Prostate gland (tissue), 2 donors: ENCODE results near the gene CEP76.

Experiments used
- POLR2A ChIP-seq: fragments of 450-650 bp; IDR thresholded peaks from one replicate; pipeline ENCODE4 v1.6.1; 2016; ENCODE audit warnings: antibody characterized with exemption, mild to moderate bottlenecking
- TF ChIP-seq, protein P1 (sequence below), 4 experiments: fragments of 200-600 bp in 2 of 4; fragments of 450-650 bp in 2 of 4; sonication (generic) in 2 of 4; IDR thresholded peaks; 1 replicate in 3 of 4; 2 replicates in 1 of 4; pipeline ENCODE4 v1.5.1; 2016 to 2019; ENCODE audit warnings: antibody characterized with exemption in 4 of 4, mild to moderate bottlenecking in 2 of 4, moderate library complexity in 2 of 4

DNA sequence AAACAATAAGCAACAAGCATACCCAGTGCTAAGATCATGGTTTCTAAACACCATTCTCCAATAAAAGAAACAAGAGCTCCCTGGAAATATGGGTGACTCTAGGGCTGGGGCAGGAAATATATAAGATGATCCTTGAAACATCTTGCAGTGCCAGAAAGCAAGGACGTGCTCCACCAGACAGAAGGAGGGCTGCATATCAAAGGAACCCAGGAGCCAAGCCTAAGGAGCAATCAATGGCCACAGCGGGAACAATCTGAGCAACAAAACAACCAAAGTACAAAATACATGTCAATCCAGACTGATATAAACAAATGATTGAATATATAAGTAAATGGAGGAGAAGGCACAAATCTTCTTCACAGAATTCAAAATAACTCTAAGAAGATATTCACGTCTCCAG is 54.8 kb downstream of the CEP76 start:
- no peak for TF ChIP-seq POLR2A
- TF ChIP-seq, protein P1, sequence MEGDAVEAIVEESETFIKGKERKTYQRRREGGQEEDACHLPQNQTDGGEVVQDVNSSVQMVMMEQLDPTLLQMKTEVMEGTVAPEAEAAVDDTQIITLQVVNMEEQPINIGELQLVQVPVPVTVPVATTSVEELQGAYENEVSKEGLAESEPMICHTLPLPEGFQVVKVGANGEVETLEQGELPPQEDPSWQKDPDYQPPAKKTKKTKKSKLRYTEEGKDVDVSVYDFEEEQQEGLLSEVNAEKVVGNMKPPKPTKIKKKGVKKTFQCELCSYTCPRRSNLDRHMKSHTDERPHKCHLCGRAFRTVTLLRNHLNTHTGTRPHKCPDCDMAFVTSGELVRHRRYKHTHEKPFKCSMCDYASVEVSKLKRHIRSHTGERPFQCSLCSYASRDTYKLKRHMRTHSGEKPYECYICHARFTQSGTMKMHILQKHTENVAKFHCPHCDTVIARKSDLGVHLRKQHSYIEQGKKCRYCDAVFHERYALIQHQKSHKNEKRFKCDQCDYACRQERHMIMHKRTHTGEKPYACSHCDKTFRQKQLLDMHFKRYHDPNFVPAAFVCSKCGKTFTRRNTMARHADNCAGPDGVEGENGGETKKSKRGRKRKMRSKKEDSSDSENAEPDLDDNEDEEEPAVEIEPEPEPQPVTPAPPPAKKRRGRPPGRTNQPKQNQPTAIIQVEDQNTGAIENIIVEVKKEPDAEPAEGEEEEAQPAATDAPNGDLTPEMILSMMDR (IDR thresholded peaks at IDR 0.05), result no peak
